ENCODE results near the gene MGAT4A. TPM values are rescaled to one million over a fixed set of nuclear protein-coding genes. Genes with fewer than 3 reads are reported as not detected.

The MGAT4A gene
- total and polyA plus RNA-seq, 9 of the 15 experiments (the other 6 are each of a cell fraction or from before 2014, with no cell fraction given) = 0.03 to 0.53 (median 0.18) TPM; not detected in 2

DNA sequence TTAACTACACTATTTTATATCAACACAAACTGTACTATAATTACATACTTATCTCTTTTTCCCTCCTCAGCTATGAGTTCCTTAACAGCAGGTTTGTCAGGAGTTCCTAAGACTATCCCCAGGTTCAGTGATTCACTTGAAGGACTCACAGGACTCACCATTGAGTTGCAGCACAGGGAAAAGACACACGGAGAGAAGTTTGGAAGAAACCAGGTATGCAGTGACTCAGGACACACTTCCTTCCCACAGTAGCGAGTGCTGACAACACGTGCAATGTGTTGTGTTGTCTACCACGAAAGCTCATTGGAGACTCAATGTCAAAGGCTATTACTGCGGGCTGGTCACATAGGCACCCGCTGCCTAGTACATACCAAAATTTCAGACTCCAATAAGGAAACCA is 32.0 kb downstream of the MGAT4A start:
- FAIRE-seq = no peak
- DNase-seq (ENCODE audit: extremely low read depth in 1 of 4, low spot score in 3 of 4) = no peak
- ChIA-PET CTCF (ENCODE audit: low intra/inter-chr PET ratio) (interaction anchor here (0.6 kb wide), 1 partner anchor 138 kb away, joined by 4 read pairs; no protein-coding TSS in a partner anchor), POLR2A (interaction anchor here (1.3 kb wide), 1 partner anchor 9 kb away, joined by 5 read pairs; no protein-coding TSS in a partner anchor)
- 1% methylated on average over 6 of the region's 6 CpGs for WGBS (ENCODE audit: insufficient coverage, low coverage, missing lambda C conversion rate)
- no peak overlapping the region for H3K4me2 ChIP-seq (ENCODE audit: insufficient read depth, low read length)
- no peaks in the 10 kb centered on the region for H3K4me1 ChIP-seq (replicated peaks in 1 of 2; ENCODE audit: control insufficient read depth in 2 of 2, insufficient read depth in 2 of 2, low read length in 2 of 2)
- no peaks in the 10 kb centered on the region for H4K20me1 ChIP-seq (replicated peaks; ENCODE audit: control insufficient read depth, insufficient read depth, low read length)
- H2AFZ ChIP-seq (ENCODE audit: low read depth, low read length) = no peak overlapping the region
- in situ Hi-C loops (cut with MboI) = no loop called here
- H3K4me3 ChIP-seq = no peak overlapping the region
- no peak overlapping the region for H3K9ac ChIP-seq (ENCODE audit: insufficient read depth in 1 of 2, low read depth in 2 of 2, low read length in 2 of 2)
- TF ChIP-seq ZBTB17 (CRISPR knock-in tag; IDR thresholded peaks at IDR 0.05) (no peak), SMAD2 (IDR thresholded peaks at IDR 0.05; ENCODE audit: low read depth, low read length) (no peak), NFE2 (IDR thresholded peaks at IDR 0.05; ENCODE audit: low read depth) (no peak), ZNF133 (CRISPR knock-in tag; IDR thresholded peaks at IDR 0.05) (no peak), SIX5 (IDR thresholded peaks at IDR 0.05; ENCODE audit: borderline replicate concordance in 1 of 2, insufficient read depth in 1 of 2, low read depth in 1 of 2, low read length in 2 of 2) (no peak), ZNF347 (CRISPR knock-in tag; IDR thresholded peaks at IDR 0.05; ENCODE audit: low read depth) (no peak), ETV1 (tag; conservative IDR thresholded peaks at IDR 0.05; ENCODE audit: low read depth) (no peak), GABPB1 (CRISPR knock-in tag; IDR thresholded peaks at IDR 0.05) (no peak), PHTF2 (CRISPR knock-in tag; IDR thresholded peaks at IDR 0.05) (no peak), TAF15 (IDR thresholded peaks at IDR 0.05; ENCODE audit: low read depth, low read length) (no peak), ELF1 (tag; IDR thresholded peaks at IDR 0.05) (no peak)
- TF ChIP-seq, protein P1, sequence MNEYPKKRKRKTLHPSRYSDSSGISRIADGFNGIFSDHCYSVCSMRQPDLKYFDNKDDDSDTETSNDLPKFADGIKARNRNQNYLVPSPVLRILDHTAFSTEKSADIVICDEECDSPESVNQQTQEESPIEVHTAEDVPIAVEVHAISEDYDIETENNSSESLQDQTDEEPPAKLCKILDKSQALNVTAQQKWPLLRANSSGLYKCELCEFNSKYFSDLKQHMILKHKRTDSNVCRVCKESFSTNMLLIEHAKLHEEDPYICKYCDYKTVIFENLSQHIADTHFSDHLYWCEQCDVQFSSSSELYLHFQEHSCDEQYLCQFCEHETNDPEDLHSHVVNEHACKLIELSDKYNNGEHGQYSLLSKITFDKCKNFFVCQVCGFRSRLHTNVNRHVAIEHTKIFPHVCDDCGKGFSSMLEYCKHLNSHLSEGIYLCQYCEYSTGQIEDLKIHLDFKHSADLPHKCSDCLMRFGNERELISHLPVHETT (CRISPR knock-in tag; conservative IDR thresholded peaks at IDR 0.05 in 1 of 2, IDR thresholded peaks at IDR 0.05 in 1 of 2) = no peak
- no TSS peak for BruUV-seq (replicated peaks)
- H3K79me2 ChIP-seq (ENCODE audit: control insufficient read depth, insufficient read depth, low read length) = no peaks in the 10 kb centered on the region
- intact Hi-C loops (cut with micrococcal nuclease) = no loop called here
- ATAC-seq = no peak
- no peaks in the 10 kb centered on the region for H3K36me3 ChIP-seq (ENCODE audit: control insufficient read depth, insufficient read depth, low read length)
- H3K27me3 ChIP-seq (ENCODE audit: control insufficient read depth in 2 of 2, insufficient read depth in 2 of 2, low read length in 2 of 2) = peaks cover 5 to 25% of the 10 kb centered on the region in 2 experiments; a peak in 4 of 5 replicates
- no peaks in the 10 kb centered on the region for H3K9me1 ChIP-seq (ENCODE audit: control insufficient read depth, insufficient read depth, low read length)
- H3K9me3 ChIP-seq (replicated peaks; ENCODE audit: control insufficient read depth, insufficient read depth, low read depth, low read length) = no peaks in the 10 kb centered on the region
- H3K27ac ChIP-seq (ENCODE audit: extremely low read depth, low read depth, low read length) = no peak overlapping the region

Data from K562 (cell line).